ENCODE measurements around the gene DHX30.

Gene DHX30

DNA sequence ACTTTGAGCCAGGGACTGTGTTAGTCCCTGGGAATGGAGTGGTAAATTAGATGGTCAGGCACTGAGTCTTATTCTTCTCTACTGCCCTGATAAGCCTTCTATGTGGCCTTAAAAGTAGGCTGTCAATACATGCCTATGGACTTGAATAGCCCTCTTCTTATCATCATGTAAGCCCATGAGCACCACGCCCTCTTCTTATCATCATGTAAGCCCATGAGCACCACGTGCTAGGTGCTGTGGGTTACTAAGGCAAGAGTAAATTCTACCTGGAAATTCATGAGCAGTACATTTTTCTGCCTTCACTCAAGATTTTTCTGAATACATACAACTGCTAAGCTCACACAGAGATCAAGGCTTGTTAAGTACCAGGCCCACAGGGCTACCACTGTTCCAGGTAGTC lies 68.5 kb downstream of the DHX30 start:
- no peak overlapping the region for H3K4me3 ChIP-seq (ENCODE audit: low read depth, low read length)
- no peak for DNase-seq (ENCODE audit: low read depth, low spot score)
- no peak for TF ChIP-seq CTCF (IDR thresholded peaks at IDR 0.05; ENCODE audit: low read depth, low read length)
- in situ Hi-C loops (cut with HindIII; ENCODE audit: low sequenced_read_pairs), result no loop called here

GRCh38 chr3:47872916-47873315 lies 70.0 kb downstream of the DHX30 start:
- no peak for DNase-seq (ENCODE audit: low read depth, low spot score)
- H3K4me3 ChIP-seq (ENCODE audit: low read depth, low read length), result no peak overlapping the region
- TF ChIP-seq CTCF (IDR thresholded peaks at IDR 0.05; ENCODE audit: low read depth, low read length), result no peak
- in situ Hi-C loops (cut with HindIII; ENCODE audit: low sequenced_read_pairs), result no loop called here

DNA sequence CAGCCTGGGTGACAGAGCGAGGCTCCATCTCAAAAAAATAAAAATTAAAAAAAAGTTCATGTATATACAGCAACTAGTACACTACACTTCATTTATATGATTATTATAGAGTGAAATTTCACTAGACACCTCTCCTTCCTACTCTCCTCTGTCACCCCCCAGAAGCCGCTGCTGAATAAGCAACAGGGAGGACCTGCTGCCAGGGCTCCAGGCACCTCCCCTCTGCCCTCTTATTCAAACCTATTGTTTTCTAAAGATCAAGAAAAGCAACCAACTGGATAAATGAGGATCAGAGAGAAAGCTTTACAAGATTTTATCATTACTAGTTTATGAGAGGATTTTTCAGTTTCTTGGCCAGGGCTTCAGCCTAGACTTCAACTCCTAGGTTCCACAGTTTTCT lies 71.5 kb downstream of the DHX30 start:
- H3K4me3 ChIP-seq (ENCODE audit: low read depth, low read length), result no peak overlapping the region
- no peak for TF ChIP-seq CTCF (IDR thresholded peaks at IDR 0.05; ENCODE audit: low read depth, low read length)
- in situ Hi-C loops (cut with HindIII; ENCODE audit: low sequenced_read_pairs), result no loop called here
- no peak for DNase-seq (ENCODE audit: low read depth, low spot score)

DNA sequence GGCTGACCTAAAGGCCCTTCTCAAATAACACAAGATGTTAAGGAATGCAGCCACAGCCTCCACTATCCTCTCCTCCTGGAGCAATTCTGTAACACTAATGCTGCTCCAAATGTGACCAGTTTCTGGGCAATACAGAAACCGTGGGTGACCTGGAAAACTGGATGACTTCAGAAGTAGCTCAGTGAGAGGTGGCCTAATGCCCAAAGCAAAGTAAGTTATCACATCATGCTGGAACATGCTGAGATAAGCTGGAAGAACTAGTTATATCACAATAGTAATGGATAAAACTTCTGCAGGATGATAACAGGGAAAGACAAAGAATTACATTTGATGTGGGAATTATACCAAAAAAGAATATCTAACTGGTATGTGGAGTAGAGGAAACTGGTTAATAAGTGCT lies 72.0 kb downstream of the DHX30 start:
- TF ChIP-seq CTCF (IDR thresholded peaks at IDR 0.05; ENCODE audit: low read depth, low read length), result no peak
- no peak for DNase-seq (ENCODE audit: low read depth, low spot score)
- in situ Hi-C loops (cut with HindIII; ENCODE audit: low sequenced_read_pairs), result no loop called here
- H3K4me3 ChIP-seq (ENCODE audit: low read depth, low read length), result no peak overlapping the region

DNA sequence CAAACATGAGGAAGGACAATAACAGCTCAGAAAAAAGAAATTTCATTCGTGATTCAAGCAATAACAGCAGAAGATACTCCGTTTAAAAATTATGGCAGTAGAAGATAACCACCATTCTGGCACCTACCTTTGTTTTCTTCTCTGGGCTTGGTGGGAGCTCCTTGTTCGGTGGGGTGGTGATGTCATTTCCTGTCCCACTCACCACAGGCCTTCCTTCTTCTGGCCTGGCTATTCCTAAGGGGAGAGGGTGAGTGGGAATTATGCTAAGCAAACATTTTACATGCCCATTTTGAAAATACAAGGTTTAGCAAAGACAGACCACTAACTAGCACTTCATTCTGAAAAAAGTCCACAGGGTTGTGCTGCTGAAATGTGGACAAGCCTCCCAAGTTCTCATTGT lies 74.4 kb downstream of the DHX30 start:
- in situ Hi-C loops (cut with HindIII; ENCODE audit: low sequenced_read_pairs), result no loop called here
- TF ChIP-seq CTCF (IDR thresholded peaks at IDR 0.05; ENCODE audit: low read depth, low read length), result no peak
- peak; percentile 31 for DNase-seq (ENCODE audit: low read depth, low spot score)
- no peak overlapping the region for H3K4me3 ChIP-seq (ENCODE audit: low read depth, low read length)

DNA sequence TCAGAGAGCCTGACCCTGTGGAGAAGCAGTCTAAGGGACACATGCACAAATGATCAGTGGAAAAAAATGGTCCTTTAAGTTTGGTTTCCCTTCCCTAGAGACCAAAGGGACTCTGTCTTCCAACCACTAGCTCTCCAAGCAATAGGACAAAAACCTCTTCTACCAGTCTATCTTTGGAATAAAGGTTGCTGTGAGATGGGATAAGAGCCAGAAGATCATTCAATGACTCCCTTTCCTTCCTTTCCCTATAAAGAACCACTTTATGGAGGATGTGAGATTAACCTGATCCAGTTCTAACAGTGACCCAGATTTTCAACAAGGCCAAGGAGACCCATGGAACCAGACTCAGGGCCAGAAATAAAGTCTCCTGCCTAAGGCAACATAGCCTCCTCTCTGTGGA lies 74.8 kb downstream of the DHX30 start:
- TF ChIP-seq CTCF (IDR thresholded peaks at IDR 0.05; ENCODE audit: low read depth, low read length), result no peak
- H3K4me3 ChIP-seq (ENCODE audit: low read depth, low read length), result no peak overlapping the region
- DNase-seq (ENCODE audit: low read depth, low spot score), result no peak
- in situ Hi-C loops (cut with HindIII; ENCODE audit: low sequenced_read_pairs), result no loop called here

GRCh38 chr3:47882338-47882737 lies 79.4 kb downstream of the DHX30 start:
- no peak for DNase-seq (ENCODE audit: low read depth, low spot score)
- in situ Hi-C loops (cut with HindIII; ENCODE audit: low sequenced_read_pairs), result no loop called here
- no peak overlapping the region for H3K4me3 ChIP-seq (ENCODE audit: low read depth, low read length)
- TF ChIP-seq CTCF (IDR thresholded peaks at IDR 0.05; ENCODE audit: low read depth, low read length), result no peak
